PC-9 (cell line): ENCODE data around the gene FNDC5. TPM values are rescaled to one million over a fixed set of nuclear protein-coding genes. Genes with fewer than 3 reads are reported as not detected.

Experiments used
- BruUV-seq: library from RNA; stranded (reverse); fragments of 400-500 nt; replicated peaks from 2 replicates; lab custom pipeline; 2021; lab: Mats Ljungman, UMichigan
- CTCF ChIA-PET: fragments of 300-600 bp; sonication (Branson Sonifier 250); formaldehyde crosslinking; loops from one replicate; lab custom pipeline; 2022; ENCODE audit warnings: antibody characterized with exemption; lab: Charles Lee
- POLR2A ChIA-PET: fragments of 300-600 bp; sonication (Branson Sonifier 250); formaldehyde crosslinking; loops from one replicate; lab custom pipeline; 2022; ENCODE audit warnings: antibody characterized with exemption; ENCODE audit not compliant: unreplicated experiment; lab: Charles Lee
- DNase-seq, 2 experiments: peaks; one replicate each; pipeline versions ENCODE4 v3.0.0 to v3.0.0-alpha.2; 2015 to 2022; ENCODE audit warnings: mixed read lengths in 1 of 2
- H2AFZ ChIP-seq: fragments of 200-600 bp; sonication (generic); 2 replicates; pipeline ENCODE4 v1.8.1; 2017; ENCODE audit warnings: antibody characterized with exemption
- H3F3A ChIP-seq: fragments of 200-600 bp; sonication (generic); 2 replicates; pipeline ENCODE4 v1.8.1; 2017; ENCODE audit warnings: antibody characterized with exemption, mild to moderate bottlenecking, low read depth; ENCODE audit not compliant: insufficient read depth
- H3K27ac ChIP-seq: fragments of 200-600 bp; sonication (generic); 2 replicates; pipeline ENCODE4 v1.6.1; 2016; ENCODE audit warnings: mixed run types
- H3K27me3 ChIP-seq: fragments of 200-600 bp; sonication (generic); 2 replicates; pipeline ENCODE4 v1.6.1; 2016; ENCODE audit warnings: low read depth, mixed run types; ENCODE audit not compliant: insufficient read depth
- H3K36me3 ChIP-seq: fragments of 200-600 bp; sonication (generic); 2 replicates; pipeline ENCODE4 v1.6.1; 2016; ENCODE audit warnings: low read depth, mixed run types
- H3K4me1 ChIP-seq: fragments of 200-600 bp; sonication (generic); replicated peaks from 2 replicates; pipeline ENCODE4 v1.6.1; 2016; ENCODE audit warnings: mixed run types; ENCODE audit not compliant: insufficient read depth
- H3K4me2 ChIP-seq: fragments of 200-600 bp; sonication (generic); 2 replicates; pipeline ENCODE4 v1.6.1; 2017; ENCODE audit warnings: mixed run types
- H3K4me3 ChIP-seq: fragments of 200-600 bp; sonication (generic); 2 replicates; pipeline ENCODE4 v1.6.1; 2016; ENCODE audit warnings: mixed run types
- H3K79me2 ChIP-seq: fragments of 200-600 bp; sonication (generic); 2 replicates; pipeline ENCODE4 v1.6.1; 2017; ENCODE audit warnings: low read depth, mixed run types
- H3K9me2 ChIP-seq: fragments of 200-600 bp; sonication (generic); 2 replicates; pipeline ENCODE4 v1.8.1; 2017; ENCODE audit warnings: mild to moderate bottlenecking; ENCODE audit not compliant: insufficient read depth
- H3K9me3 ChIP-seq: fragments of 200-600 bp; sonication (generic); 2 replicates; pipeline ENCODE4 v1.8.1; 2016; ENCODE audit warnings: low read depth; ENCODE audit not compliant: insufficient read depth
- H4K20me1 ChIP-seq: fragments of 200-600 bp; sonication (generic); 2 replicates; pipeline ENCODE4 v1.8.1; 2017; ENCODE audit not compliant: insufficient read depth
- CTCF ChIP-seq: fragments of 200-600 bp; sonication (generic); conservative IDR thresholded peaks from 2 replicates; pipeline ENCODE4 v1.6.1; 2017; ENCODE audit warnings: mixed run types, antibody characterized with exemption, mild to moderate bottlenecking, moderate library complexity
- EZH2 ChIP-seq: fragments of 200-600 bp; sonication (generic); IDR thresholded peaks from 2 replicates; pipeline ENCODE4 v1.8.0; 2017; ENCODE audit warnings: antibody characterized with exemption, low read depth
- intact Hi-C: fragments of 100-400 bp; cut with micrococcal nuclease; formaldehyde crosslinking; loops from one replicate; pipeline ENCODE4 v1.10.0; 2022; ENCODE audit not compliant: unreplicated experiment
- total RNA-seq: library from RNA; stranded (reverse); gene quantifications from 2 replicates; pipeline ENCODE4 v1.2.3, GENCODE V29; 2021

FNDC5 gene
- total RNA-seq, 1 experiment from 2014 or later, result not detected

- no peak overlapping the region for H3K4me3 ChIP-seq
- H3K9me3 ChIP-seq, result no peaks in the 10 kb centered on the region
- H3K27me3 ChIP-seq, result peaks cover 17% of the 10 kb centered on the region
- H3K9me2 ChIP-seq, result no peaks in the 10 kb centered on the region
- no peak overlapping the region for H2AFZ ChIP-seq
- no peak overlapping the region for H3K27ac ChIP-seq
- ChIA-PET POLR2A (no interaction called here), CTCF (interaction anchor here (0.8 kb wide), 1 partner anchor 211 kb away, joined by 8 read pairs; no protein-coding TSS in a partner anchor)
- no peaks in the 10 kb centered on the region for H3K79me2 ChIP-seq
- no peak overlapping the region for H3K4me2 ChIP-seq
- H3K36me3 ChIP-seq, result no peaks in the 10 kb centered on the region
- TF ChIP-seq CTCF (no peak), EZH2 (no peak)
- H3F3A ChIP-seq, result peaks cover 21% of the 10 kb centered on the region; the same call in 1 of the 2 replicates
- intact Hi-C loops, result loop anchor here (10.0 kb wide), 2 partner anchors 430 to 600 kb away; partner anchors contain the start of gene ZSCAN20
- no peak for DNase-seq
- no peaks in the 10 kb centered on the region for H4K20me1 ChIP-seq
- H3K4me1 ChIP-seq, result no peaks in the 10 kb centered on the region
- BruUV-seq, result no TSS peak
Measured at GRCh38 chr1:32874860-32875752, 4.4 kb upstream of the FNDC5 start.

GRCh38 chr1:32873484-32873883 lies 2.8 kb upstream of the FNDC5 start:
- intact Hi-C loops, result loop anchor here (2.0 to 10.0 kb wide), 3 partner anchors 353 to 601 kb away; partner anchors contain the start of gene ZSCAN20
- no peak overlapping the region for H3K4me3 ChIP-seq
- H3K27me3 ChIP-seq, result peaks cover 19% of the 10 kb centered on the region
- no TSS peak for BruUV-seq
- no peak overlapping the region for H2AFZ ChIP-seq
- no peaks in the 10 kb centered on the region for H3K9me3 ChIP-seq
- H3K27ac ChIP-seq, result no peak overlapping the region
- H3K36me3 ChIP-seq, result no peaks in the 10 kb centered on the region
- no peak for DNase-seq
- ChIA-PET POLR2A (no interaction called here), CTCF (interaction anchor here (0.6 kb wide), 1 partner anchor 56 kb away, joined by 3 read pairs; no protein-coding TSS in a partner anchor)
- TF ChIP-seq CTCF (no peak), EZH2 (no peak)
- no peaks in the 10 kb centered on the region for H3K4me1 ChIP-seq
- no peaks in the 10 kb centered on the region for H3K9me2 ChIP-seq
- no peaks in the 10 kb centered on the region for H4K20me1 ChIP-seq
- peaks cover 21% of the 10 kb centered on the region; the same call in 1 of the 2 replicates for H3F3A ChIP-seq
- H3K79me2 ChIP-seq, result no peaks in the 10 kb centered on the region
- no peak overlapping the region for H3K4me2 ChIP-seq

DNA sequence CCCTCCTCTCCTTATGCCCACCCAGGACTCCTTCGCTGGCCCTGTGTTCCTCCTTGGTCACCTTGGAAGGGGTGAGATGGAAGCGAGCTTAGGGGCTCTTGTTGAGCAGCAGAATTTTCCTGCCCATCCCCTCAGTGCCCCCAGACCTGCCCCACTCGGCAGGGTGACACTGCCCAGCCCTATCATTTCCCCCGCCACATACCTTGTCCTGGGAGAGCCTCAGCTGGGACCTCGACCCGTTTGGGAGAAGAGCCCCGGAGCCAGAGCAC lies 1.4 kb upstream of the FNDC5 start:
- intact Hi-C loops, result loop anchor here (1.0 to 10.0 kb wide), 4 partner anchors 160 to 603 kb away; partner anchors contain the start of gene ZSCAN20
- Histone ChIP-seq H3K4me3 (no peak overlapping the region), H3K27ac (no peak overlapping the region), H3K9me3 (no peaks in the 10 kb centered on the region), H4K20me1 (no peaks in the 10 kb centered on the region), H3K79me2 (no peaks in the 10 kb centered on the region), H2AFZ (no peak overlapping the region), H3K27me3 (peaks cover 19% of the 10 kb centered on the region), H3K4me1 (no peaks in the 10 kb centered on the region), H3K36me3 (no peaks in the 10 kb centered on the region), H3K4me2 (no peak overlapping the region), H3F3A (peaks cover 21% of the 10 kb centered on the region; the same call in 1 of the 2 replicates), H3K9me2 (no peaks in the 10 kb centered on the region)
- TF ChIP-seq EZH2 (no peak), CTCF (no peak)
- no peak for DNase-seq
- ChIA-PET CTCF (interaction anchor here (0.5 to 0.7 kb wide), 3 partner anchors 8 to 352 kb away, joined by 3 to 7 read pairs (median 4); no protein-coding TSS in a partner anchor), POLR2A (no interaction called here)
- no TSS peak for BruUV-seq
